GM12891 (cell line): ENCODE results near the gene NUP155.

Experiments
- PAX5 ChIP-seq: IDR thresholded peaks from 2 replicates; pipeline ENCODE4 v1.6.1; 2011; ENCODE audit warnings: low read length, moderate library complexity, mild to moderate bottlenecking; ENCODE audit not compliant: insufficient read depth, severe bottlenecking
- POLR2A ChIP-seq: IDR thresholded peaks from 2 replicates; pipeline ENCODE4 v1.6.1; 2011; ENCODE audit warnings: low read depth, low read length, control low read depth

DNA sequence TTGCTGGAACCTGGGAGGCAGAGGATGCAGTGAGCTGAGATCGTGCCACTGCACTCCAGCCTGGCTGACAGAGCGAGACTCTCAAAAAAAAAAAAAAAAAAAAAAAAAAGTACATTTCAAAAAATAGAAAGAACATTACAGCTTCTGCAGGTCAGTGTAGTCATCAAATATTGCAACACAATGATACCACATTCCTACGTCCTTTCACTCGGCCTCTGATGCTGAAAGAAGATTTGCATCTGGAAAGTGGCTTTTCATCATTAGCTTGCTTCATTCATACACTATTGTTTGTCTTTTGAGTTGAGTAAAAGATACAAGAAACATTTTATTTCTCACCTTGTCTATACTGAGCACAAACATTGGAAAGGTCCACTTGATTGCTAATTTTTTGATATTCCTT, 62.1 kb downstream of the NUP155 start:
- TF ChIP-seq PAX5, result no peak
- no peak for TF ChIP-seq POLR2A
